Caco-2 (cell line): ENCODE results near the gene ADAMTS19. TPM values are rescaled to one million over a fixed set of nuclear protein-coding genes. Genes with fewer than 3 reads are reported as not detected.

Experiments used
- BruUV-seq: library from RNA; stranded (reverse); fragments of 400-500 nt; replicated peaks from 2 replicates; lab custom pipeline; 2021; lab: Mats Ljungman, UMichigan
- CTCF ChIA-PET: fragments of 300-600 bp; sonication (Branson Sonifier 250); formaldehyde crosslinking; loops from one replicate; lab custom pipeline; 2022; ENCODE audit warnings: antibody characterized with exemption; lab: Charles Lee
- POLR2A ChIA-PET: fragments of 300-600 bp; sonication (Branson Sonifier 250); formaldehyde crosslinking; loops from one replicate; lab custom pipeline; 2022; ENCODE audit warnings: antibody characterized with exemption; lab: Charles Lee
- DNase-seq, 2 experiments: peaks; one replicate each; pipeline versions ENCODE4 v3.0.0 to v3.0.0-alpha.2; 2020 to 2022
- H3K27me3 ChIP-seq: replicated peaks from 2 replicates; pipeline ENCODE4 v1.6.0; 2011; ENCODE audit warnings: low read length; ENCODE audit not compliant: control insufficient read depth, insufficient read depth
- H3K36me3 ChIP-seq: 2 replicates; pipeline ENCODE4 v1.5.1; 2011; ENCODE audit warnings: low read length; ENCODE audit not compliant: control insufficient read depth, insufficient read depth
- H3K4me1 ChIP-seq: fragments of 250-450 bp; sonication (Bioruptor Pico); 2 replicates; pipeline ENCODE4 v1.5.1; 2020; ENCODE audit warnings: mild to moderate bottlenecking
- H3K4me3 ChIP-seq: 2 replicates; pipeline ENCODE4 v1.5.1; 2011; ENCODE audit warnings: low read depth, mild to moderate bottlenecking, control low read depth, low read length
- H3K9me3 ChIP-seq: fragments of 250-450 bp; sonication (Bioruptor Pico); 2 replicates; pipeline ENCODE4 v1.5.1; 2020; ENCODE audit warnings: mild to moderate bottlenecking, moderate library complexity
- H3K27ac Mint-ChIP-seq: one replicate; pipeline ENCODE4 v1.8.0; 2022; ENCODE audit warnings: mixed read lengths; ENCODE audit not compliant: unreplicated experiment
- H3K27me3 Mint-ChIP-seq: one replicate; pipeline ENCODE4 v1.8.0; 2022; ENCODE audit warnings: mixed read lengths; ENCODE audit not compliant: insufficient read depth, unreplicated experiment
- H3K36me3 Mint-ChIP-seq: one replicate; pipeline ENCODE4 v1.8.0; 2022; ENCODE audit warnings: mild to moderate bottlenecking, mixed read lengths; ENCODE audit not compliant: insufficient read depth, unreplicated experiment
- H3K4me1 Mint-ChIP-seq: one replicate; pipeline ENCODE4 v1.8.0; 2022; ENCODE audit warnings: low read depth, mixed read lengths; ENCODE audit not compliant: unreplicated experiment
- H3K4me3 Mint-ChIP-seq: one replicate; pipeline ENCODE4 v1.8.0; 2022; ENCODE audit warnings: mild to moderate bottlenecking, moderate library complexity, mixed read lengths; ENCODE audit not compliant: unreplicated experiment
- H3K9me3 Mint-ChIP-seq: one replicate; pipeline ENCODE4 v1.8.0; 2022; ENCODE audit warnings: mixed read lengths; ENCODE audit not compliant: unreplicated experiment
- intact Hi-C: fragments of 100-400 bp; cut with micrococcal nuclease; formaldehyde crosslinking; loops from one replicate; pipeline ENCODE4 v1.10.0; 2022; ENCODE audit not compliant: unreplicated experiment
- total RNA-seq: library from RNA; stranded (reverse); gene quantifications from 2 replicates; pipeline ENCODE4 v1.2.3, GENCODE V29; 2022
- TF ChIP-seq, protein P1 (sequence below), 2 experiments: fragments of 200-600 bp in 1 of 2; IDR thresholded peaks; 1 replicate in 1 of 2; 2 replicates in 1 of 2; pipeline versions ENCODE4 v1.5.1 to v1.8.0; 2011 to 2022; ENCODE audit warnings: antibody characterized with exemption in 1 of 2, control low read depth in 1 of 2, inconsistent platforms in 1 of 2, low read depth in 1 of 2, low read length in 1 of 2, mild to moderate bottlenecking in 1 of 2, moderate library complexity in 1 of 2; ENCODE audit not compliant: insufficient read depth in 1 of 2, severe bottlenecking in 1 of 2, unreplicated experiment in 1 of 2

ADAMTS19 gene
- total RNA-seq, 1 experiment from 2014 or later, result 0.95 TPM

DNA sequence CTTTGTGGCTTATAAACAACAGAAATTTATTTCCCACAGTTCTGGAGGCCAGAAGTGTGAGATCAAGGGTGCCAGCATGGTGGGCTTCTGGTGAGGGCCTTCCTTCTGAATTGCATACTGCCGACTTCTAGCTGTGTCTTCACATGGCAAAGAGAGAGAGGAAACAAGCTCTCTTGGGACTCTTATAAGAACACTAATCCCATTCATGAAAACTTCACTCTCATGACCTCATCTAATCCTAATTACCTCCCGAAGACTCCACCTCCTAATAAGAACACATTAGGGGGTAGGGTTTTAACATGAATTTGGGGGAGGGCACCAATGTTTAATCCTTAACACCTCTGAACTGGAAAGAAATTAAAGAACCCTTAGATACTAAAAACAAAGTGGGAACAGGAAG lies 211.9 kb downstream of the ADAMTS19 start:
- Mint-ChIP-seq H3K9me3 (peaks cover 11% of the 10 kb centered on the region), H3K4me3 (no peak overlapping the region), H3K4me1 (no peaks in the 10 kb centered on the region), H3K27me3 (peaks cover 6% of the 10 kb centered on the region), H3K27ac (no peak overlapping the region), H3K36me3 (peaks cover 5% of the 10 kb centered on the region)
- Histone ChIP-seq H3K4me1 (no peaks in the 10 kb centered on the region), H3K9me3 (no peaks in the 10 kb centered on the region), H3K4me3 (no peak overlapping the region), H3K27me3 (no peaks in the 10 kb centered on the region), H3K36me3 (no peaks in the 10 kb centered on the region)
- TF ChIP-seq, protein P1, sequence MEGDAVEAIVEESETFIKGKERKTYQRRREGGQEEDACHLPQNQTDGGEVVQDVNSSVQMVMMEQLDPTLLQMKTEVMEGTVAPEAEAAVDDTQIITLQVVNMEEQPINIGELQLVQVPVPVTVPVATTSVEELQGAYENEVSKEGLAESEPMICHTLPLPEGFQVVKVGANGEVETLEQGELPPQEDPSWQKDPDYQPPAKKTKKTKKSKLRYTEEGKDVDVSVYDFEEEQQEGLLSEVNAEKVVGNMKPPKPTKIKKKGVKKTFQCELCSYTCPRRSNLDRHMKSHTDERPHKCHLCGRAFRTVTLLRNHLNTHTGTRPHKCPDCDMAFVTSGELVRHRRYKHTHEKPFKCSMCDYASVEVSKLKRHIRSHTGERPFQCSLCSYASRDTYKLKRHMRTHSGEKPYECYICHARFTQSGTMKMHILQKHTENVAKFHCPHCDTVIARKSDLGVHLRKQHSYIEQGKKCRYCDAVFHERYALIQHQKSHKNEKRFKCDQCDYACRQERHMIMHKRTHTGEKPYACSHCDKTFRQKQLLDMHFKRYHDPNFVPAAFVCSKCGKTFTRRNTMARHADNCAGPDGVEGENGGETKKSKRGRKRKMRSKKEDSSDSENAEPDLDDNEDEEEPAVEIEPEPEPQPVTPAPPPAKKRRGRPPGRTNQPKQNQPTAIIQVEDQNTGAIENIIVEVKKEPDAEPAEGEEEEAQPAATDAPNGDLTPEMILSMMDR (IDR thresholded peaks at IDR 0.05; ENCODE audit: insufficient read depth in 1 of 2, low read depth in 1 of 2, low read length in 1 of 2, severe bottlenecking in 1 of 2, unreplicated experiment in 1 of 2), result no peak
- no peak for DNase-seq
- ChIA-PET POLR2A (no interaction called here), CTCF (no interaction called here)
- no TSS peak for BruUV-seq
- intact Hi-C loops, result no loop called here

DNA sequence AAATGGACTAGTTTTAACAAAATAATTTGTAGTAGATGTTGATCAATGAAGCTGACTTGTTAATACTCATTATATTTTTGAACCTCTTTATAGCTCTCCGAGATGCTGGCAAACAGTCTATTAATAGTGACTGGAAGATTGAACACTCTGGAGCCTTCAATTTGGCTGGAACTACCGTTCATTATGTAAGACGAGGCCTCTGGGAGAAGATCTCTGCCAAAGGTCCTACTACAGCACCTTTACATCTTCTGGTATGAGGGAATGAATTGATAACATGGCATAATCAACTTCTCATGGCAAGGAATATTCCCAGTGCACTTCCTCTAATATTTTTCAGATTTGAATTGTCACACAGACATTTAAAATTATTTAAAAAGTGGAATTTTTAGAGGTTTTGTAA lies 219.6 kb downstream of the ADAMTS19 start:
- peaks cover 3% of the 10 kb centered on the region for H3K27me3 Mint-ChIP-seq
- POLR2A ChIA-PET, result no interaction called here

DNA sequence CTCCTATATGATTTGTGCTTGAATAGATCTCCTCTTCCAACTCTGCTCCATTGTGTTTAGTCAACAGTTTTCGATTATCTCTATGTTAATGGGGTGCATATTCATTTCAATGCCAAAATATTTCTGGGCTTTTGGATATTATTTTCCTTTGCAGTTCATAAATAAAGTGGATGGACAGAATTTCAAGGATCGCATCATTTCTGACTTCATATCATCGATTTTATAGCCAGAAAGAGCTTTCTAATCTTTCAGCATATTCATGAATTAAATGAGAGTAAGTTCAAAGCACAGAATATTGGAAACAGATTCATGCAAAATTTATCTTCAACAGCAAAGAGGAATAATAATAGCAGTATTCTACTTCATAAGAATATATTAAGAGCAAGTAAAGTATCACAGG lies 227.8 kb downstream of the ADAMTS19 start:
- Histone ChIP-seq H3K27me3 (no peaks in the 10 kb centered on the region), H3K4me1 (no peaks in the 10 kb centered on the region), H3K9me3 (no peaks in the 10 kb centered on the region), H3K36me3 (no peaks in the 10 kb centered on the region), H3K4me3 (no peak overlapping the region)
- no TSS peak for BruUV-seq
- Mint-ChIP-seq H3K36me3 (no peaks in the 10 kb centered on the region), H3K27me3 (no peaks in the 10 kb centered on the region), H3K9me3 (no peaks in the 10 kb centered on the region), H3K27ac (no peak overlapping the region), H3K4me1 (no peaks in the 10 kb centered on the region), H3K4me3 (no peak overlapping the region)
- POLR2A ChIA-PET, result no interaction called here
- CTCF ChIA-PET, result no interaction called here
- TF ChIP-seq, protein P1 (IDR thresholded peaks at IDR 0.05; ENCODE audit: insufficient read depth in 1 of 2, low read depth in 1 of 2, low read length in 1 of 2, severe bottlenecking in 1 of 2, unreplicated experiment in 1 of 2), result no peak
- intact Hi-C loops, result no loop called here
- DNase-seq, result no peak

More for the DNA sequence above, 219.6 kb downstream of the ADAMTS19 start:
- DNase-seq, result no peak
- Histone ChIP-seq H3K9me3 (no peaks in the 10 kb centered on the region), H3K27me3 (no peaks in the 10 kb centered on the region), H3K4me1 (no peaks in the 10 kb centered on the region), H3K4me3 (no peak overlapping the region), H3K36me3 (no peaks in the 10 kb centered on the region)
- CTCF ChIA-PET, result no interaction called here
- H3K36me3 Mint-ChIP-seq, result no peaks in the 10 kb centered on the region
- H3K27ac Mint-ChIP-seq, result no peak overlapping the region
- no peaks in the 10 kb centered on the region for H3K4me1 Mint-ChIP-seq
- H3K9me3 Mint-ChIP-seq, result no peaks in the 10 kb centered on the region
- H3K4me3 Mint-ChIP-seq, result no peak overlapping the region
- intact Hi-C loops, result no loop called here
- TF ChIP-seq, protein P1 (IDR thresholded peaks at IDR 0.05; ENCODE audit: insufficient read depth in 1 of 2, low read depth in 1 of 2, low read length in 1 of 2, severe bottlenecking in 1 of 2, unreplicated experiment in 1 of 2), result no peak
- no TSS peak for BruUV-seq
